ENCODE measurements around the gene IER5.

GRCh38 chr1:181134543-181135436, 46.3 kb downstream of the IER5 start:
- no peak for TF ChIP-seq GATA3 (IDR thresholded peaks at IDR 0.05; ENCODE audit: low read depth, low read length)
- TF ChIP-seq GATA2 (IDR thresholded peaks at IDR 0.05; ENCODE audit: low read depth, low read length) = no peak
